Right lung (tissue), 10 donors: ENCODE measurements around the gene RADX. TPM values are rescaled to one million over a fixed set of nuclear protein-coding genes. Genes with fewer than 3 reads are reported as not detected.
A peak's percentile ranks its signal among the peaks of the same experiment; 100 is the strongest.
"Not testable (repeated sequence)": the region's sequence is repeated elsewhere in the genome, so short reads cannot be mapped to it uniquely, and the experiment has no call there.

ENCODE experiments used
- DNase-seq, 2 donors: peaks; one replicate each; pipeline ENCODE4 v3.0.0-alpha.2; 2013
- long read RNA-seq, 8 donors: transcript quantifications; one replicate each; lab custom pipeline, GENCODE V29; 2026
- polyA plus RNA-seq, 5 donors: library from polyadenylated mRNA; unstranded; fragments of 120-200 nt; gene quantifications; one replicate each; pipeline versions ENCODE4 v1.2.1 to v1.2.3, GENCODE V29; 2013; ENCODE audit warnings: inconsistent platforms in 1 of 5, low replicate concordance in 1 of 5; ENCODE audit not compliant: insufficient read length in 5 of 5, insufficient read depth in 1 of 5

The RADX gene
- polyA plus RNA-seq = 10 to 100 TPM in 4 of 5 donors, 1 to 10 TPM in 1; 9.4 to 17.4 (median 13.9) TPM
- long read RNA-seq, donor 1, partial matches to known transcripts = 0 of 2 reads
- long read RNA-seq, donor 1, other reads (novel, unspliced or antisense) = 0 of 2 reads
- long read RNA-seq, donor 2 = 0 reads
- long read RNA-seq, donor 3, partial matches to known transcripts = 0 of 2 reads
- long read RNA-seq, donor 3, other reads (novel, unspliced or antisense) = 0 of 2 reads
- long read RNA-seq, donor 4 = 0 reads
- long read RNA-seq, donor 5, partial matches to known transcripts = 0 of 1 reads
- long read RNA-seq, donor 5, other reads (novel, unspliced or antisense) = 0 of 1 reads
- long read RNA-seq, donor 6, partial matches to known transcripts = 0 of 1 reads
- long read RNA-seq, donor 6, other reads (novel, unspliced or antisense) = 0 of 1 reads
- long read RNA-seq, donor 7, partial matches to known transcripts = 0 of 3 reads
- long read RNA-seq, donor 7, other reads (novel, unspliced or antisense) = 0 of 3 reads
- long read RNA-seq, donor 8 = 0 reads

GRCh38 chrX:106611679-106612392, at the start of gene RADX:
RADX (plus strand) TSS chrX:106611978; CDS start chrX:106612081, 103 bp downstream.
- DNase-seq = peak; percentile 70 to 78

- no peak for DNase-seq
These were observed 46.8 kb upstream of the RADX start for GRCh38 chrX:106564986-106565385.

GRCh38 chrX:106566362-106566761, 45.4 kb upstream of the RADX start:
- no peak for DNase-seq

DNA sequence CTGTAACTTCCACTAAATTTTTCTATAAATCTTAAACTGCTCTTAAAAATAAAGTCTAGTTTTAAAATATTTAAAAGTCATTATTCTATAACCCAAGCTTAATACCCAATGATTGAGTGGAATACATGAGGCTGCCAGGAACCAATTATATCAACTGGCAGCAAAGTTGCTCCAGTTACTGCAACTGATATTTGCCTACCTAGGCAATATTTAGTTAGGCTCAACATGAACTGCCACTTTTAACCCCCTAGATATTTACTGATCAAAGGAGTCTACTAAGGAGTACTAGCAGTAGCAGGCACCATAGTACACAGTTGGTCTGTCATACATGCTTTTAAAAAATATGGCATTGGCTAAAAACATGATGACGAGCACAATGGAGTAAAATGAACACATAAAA, 29.9 kb upstream of the RADX start:
- no peak for DNase-seq

- no peak for DNase-seq
These were observed 26.3 kb upstream of the RADX start for GRCh38 chrX:106585478-106585877.

- no peak for DNase-seq
These were observed 23.0 kb upstream of the RADX start for GRCh38 chrX:106588801-106589200.

DNA sequence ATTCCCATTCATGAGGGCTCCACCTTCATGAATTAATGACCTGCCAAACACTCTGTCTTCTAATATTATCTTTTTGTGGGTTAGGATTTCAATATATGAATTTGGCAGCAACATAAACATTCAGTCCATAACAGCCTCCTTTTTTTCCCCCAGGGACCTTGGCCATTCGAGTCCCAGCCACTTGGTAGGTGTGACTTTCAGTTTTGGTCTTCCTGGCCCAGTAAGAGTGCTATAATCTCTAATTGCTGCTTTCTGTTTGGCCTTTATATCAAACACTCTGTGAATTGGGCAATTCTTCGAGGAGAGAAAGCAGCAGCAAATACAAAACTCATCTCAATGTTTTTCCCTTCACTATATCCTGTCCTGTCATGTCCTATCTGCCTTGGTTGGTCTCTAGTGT, 12.4 kb upstream of the RADX start:
- DNase-seq = no peak

DNA sequence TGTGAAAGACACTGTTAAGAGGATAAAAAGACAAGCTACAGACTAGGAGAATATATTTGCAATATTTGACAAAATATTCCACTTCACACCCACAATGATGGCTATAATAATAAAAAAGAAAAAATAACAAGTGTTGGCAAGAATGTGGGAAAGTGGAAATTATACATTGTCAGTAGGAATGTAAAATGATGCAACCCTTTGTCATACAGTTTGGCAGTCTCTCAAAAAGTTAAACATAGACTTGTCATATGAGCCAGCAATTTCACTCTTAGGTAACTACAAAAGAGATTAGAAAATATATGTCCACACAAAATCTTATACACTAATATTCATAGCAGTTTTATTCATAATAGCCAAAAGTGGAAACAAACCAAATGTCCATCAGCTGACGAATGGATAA, 5.2 kb upstream of the RADX start:
- no peak for DNase-seq

GRCh38 chrX:106608016-106608415, 3.8 kb upstream of the RADX start:
- DNase-seq = peak in 1 of 2 donors; percentile 21

DNA sequence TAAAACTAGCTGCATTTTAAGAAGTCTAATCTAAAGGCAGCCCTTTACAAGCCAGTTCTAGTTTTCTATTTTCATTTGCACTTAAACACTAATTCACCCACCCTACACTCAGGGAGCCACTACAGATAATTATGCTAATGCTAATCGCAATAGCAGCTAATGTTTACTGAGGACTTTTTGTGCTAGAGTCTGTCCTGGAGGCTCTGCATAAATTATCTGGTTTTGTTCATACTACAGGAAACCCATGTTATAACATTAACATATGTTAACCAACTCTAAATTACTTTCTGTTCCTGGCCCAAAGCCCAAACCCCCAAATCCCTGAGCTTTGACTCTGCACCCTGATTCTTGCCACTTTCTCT, 480 bp upstream of the RADX start:
- no peak for DNase-seq

- no peak for DNase-seq
These were observed 600 bp downstream of the RADX start for GRCh38 chrX:106612393-106612763.

- no peak for DNase-seq
These were observed 1.5 kb downstream of the RADX start for GRCh38 chrX:106613277-106613676.

GRCh38 chrX:106615041-106615440, 3.3 kb downstream of the RADX start:
- no peak for DNase-seq

DNA sequence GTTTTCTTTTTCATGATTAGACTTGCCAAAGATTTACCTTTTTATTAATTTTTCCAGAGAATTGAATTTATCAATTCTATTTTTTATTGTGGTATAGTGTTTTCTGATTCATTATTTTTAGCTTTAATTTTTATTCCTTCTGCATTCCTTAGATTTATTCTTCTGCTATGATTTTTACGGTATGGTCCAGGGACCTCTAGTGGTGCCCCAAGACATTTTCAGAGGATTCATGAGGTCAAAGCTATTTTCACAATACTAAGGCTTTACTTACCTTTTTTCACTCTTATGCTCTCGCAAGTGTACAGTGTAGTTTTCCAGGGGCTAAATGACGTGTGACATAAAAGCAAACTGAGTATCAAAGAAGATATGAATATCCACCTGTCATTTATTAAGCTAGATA, 8.0 kb downstream of the RADX start:
- no peak for DNase-seq

DNA sequence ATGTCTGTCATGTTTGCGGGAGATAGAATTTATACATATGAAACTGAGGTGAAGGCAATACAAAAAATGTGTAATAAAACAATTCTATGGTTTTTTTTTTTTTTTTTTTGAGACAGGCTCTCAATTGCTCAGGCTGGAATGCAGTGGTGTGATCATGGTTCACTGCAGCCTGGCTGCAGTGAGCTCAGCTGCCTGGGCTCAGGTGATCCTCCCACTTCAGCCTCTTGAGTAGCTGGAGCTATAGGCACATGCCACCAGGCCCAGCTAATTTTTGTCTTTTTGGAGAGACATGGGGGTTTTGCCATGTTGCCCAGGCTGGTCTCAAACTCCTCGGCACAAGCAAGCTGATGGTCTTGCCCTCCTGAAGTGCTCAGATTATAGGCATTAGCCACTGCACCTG, 10.1 kb downstream of the RADX start:
- no peak for DNase-seq

- DNase-seq = no peak
These were observed 15.0 kb downstream of the RADX start for GRCh38 chrX:106626789-106627188.

- DNase-seq = no peak
These were observed 19.8 kb downstream of the RADX start for GRCh38 chrX:106631615-106632014.

GRCh38 chrX:106649523-106650428, 38.0 kb downstream of the RADX start:
- no peak for DNase-seq

GRCh38 chrX:106653625-106654024, 41.8 kb downstream of the RADX start:
- DNase-seq = not testable (repeated sequence)

- DNase-seq = no peak
These were observed 58.9 kb downstream of the RADX start for GRCh38 chrX:106670631-106671030.

DNA sequence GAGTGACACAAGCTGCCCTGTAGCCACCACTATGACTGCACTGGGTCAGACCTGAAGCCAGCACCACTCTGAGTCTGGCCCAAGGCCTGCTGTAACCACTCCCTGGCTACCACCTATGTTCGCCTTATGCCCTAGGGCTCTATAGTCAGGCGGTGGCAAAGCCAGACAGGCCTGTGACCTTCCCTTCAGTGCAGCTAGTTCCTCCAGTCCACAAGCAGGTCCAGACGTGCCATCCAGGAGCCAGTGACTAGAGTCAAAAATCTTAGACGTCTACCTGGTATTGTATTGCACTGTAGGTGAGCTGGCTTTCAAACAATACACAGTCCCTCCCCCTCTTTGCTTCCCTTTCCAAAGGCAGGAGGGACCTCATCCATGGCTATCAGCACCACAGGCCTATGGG, 60.7 kb downstream of the RADX start:
- DNase-seq = no peak

GRCh38 chrX:106680716-106681115, 68.9 kb downstream of the RADX start:
- DNase-seq = no peak
